Measurements from ENCODE around the gene ADGRV1.

The ADGRV1 gene

GRCh38 chr5:90861843-90862586 is 303.4 kb downstream of the ADGRV1 start:
- Histone ChIP-seq H3K4me1 (ENCODE audit: control insufficient read depth, low read length) (no peaks in the 10 kb centered on the region), H3K4me2 (ENCODE audit: low read length) (no peak overlapping the region), H3K9me2 (replicated peaks; ENCODE audit: control insufficient read depth, low read length) (no peaks in the 10 kb centered on the region), H3K4me3 (ENCODE audit: low read length) (no peak overlapping the region), H3K27me3 (ENCODE audit: control insufficient read depth, low read length) (no peaks in the 10 kb centered on the region), H3K36me3 (ENCODE audit: control insufficient read depth, low read length) (no peaks in the 10 kb centered on the region), H3K27ac (ENCODE audit: low read depth, low read length) (no peak overlapping the region), H3K9me3 (ENCODE audit: control insufficient read depth, insufficient read depth, low read length) (no peaks in the 10 kb centered on the region), H3K79me2 (ENCODE audit: control insufficient read depth, low read length) (no peaks in the 10 kb centered on the region), H3F3A (ENCODE audit: control insufficient read depth, insufficient read depth) (no peaks in the 10 kb centered on the region), H4K20me1 (ENCODE audit: control insufficient read depth, insufficient read depth, low read depth, low read length) (no peaks in the 10 kb centered on the region)
- no peak for TF ChIP-seq EZH2phosphoT487 (IDR thresholded peaks at IDR 0.05; ENCODE audit: borderline replicate concordance, low read length)
- TF ChIP-seq, protein P1, sequence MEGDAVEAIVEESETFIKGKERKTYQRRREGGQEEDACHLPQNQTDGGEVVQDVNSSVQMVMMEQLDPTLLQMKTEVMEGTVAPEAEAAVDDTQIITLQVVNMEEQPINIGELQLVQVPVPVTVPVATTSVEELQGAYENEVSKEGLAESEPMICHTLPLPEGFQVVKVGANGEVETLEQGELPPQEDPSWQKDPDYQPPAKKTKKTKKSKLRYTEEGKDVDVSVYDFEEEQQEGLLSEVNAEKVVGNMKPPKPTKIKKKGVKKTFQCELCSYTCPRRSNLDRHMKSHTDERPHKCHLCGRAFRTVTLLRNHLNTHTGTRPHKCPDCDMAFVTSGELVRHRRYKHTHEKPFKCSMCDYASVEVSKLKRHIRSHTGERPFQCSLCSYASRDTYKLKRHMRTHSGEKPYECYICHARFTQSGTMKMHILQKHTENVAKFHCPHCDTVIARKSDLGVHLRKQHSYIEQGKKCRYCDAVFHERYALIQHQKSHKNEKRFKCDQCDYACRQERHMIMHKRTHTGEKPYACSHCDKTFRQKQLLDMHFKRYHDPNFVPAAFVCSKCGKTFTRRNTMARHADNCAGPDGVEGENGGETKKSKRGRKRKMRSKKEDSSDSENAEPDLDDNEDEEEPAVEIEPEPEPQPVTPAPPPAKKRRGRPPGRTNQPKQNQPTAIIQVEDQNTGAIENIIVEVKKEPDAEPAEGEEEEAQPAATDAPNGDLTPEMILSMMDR (IDR thresholded peaks at IDR 0.05; ENCODE audit: low read depth, low read length, poor library complexity, severe bottlenecking) = no peak

GRCh38 chr5:90865180-90865579 is 306.6 kb downstream of the ADGRV1 start:
- Histone ChIP-seq H3K27ac (ENCODE audit: low read depth, low read length) (no peak overlapping the region), H3K79me2 (ENCODE audit: control insufficient read depth, low read length) (no peaks in the 10 kb centered on the region), H3K4me3 (ENCODE audit: low read length) (no peak overlapping the region), H3K4me1 (ENCODE audit: control insufficient read depth, low read length) (no peaks in the 10 kb centered on the region), H4K20me1 (ENCODE audit: control insufficient read depth, insufficient read depth, low read depth, low read length) (no peaks in the 10 kb centered on the region), H3K27me3 (ENCODE audit: control insufficient read depth, low read length) (peaks cover 3% of the 10 kb centered on the region; the same call in 1 of the 2 replicates), H3K9me2 (replicated peaks; ENCODE audit: control insufficient read depth, low read length) (no peaks in the 10 kb centered on the region), H3K9me3 (ENCODE audit: control insufficient read depth, insufficient read depth, low read length) (no peaks in the 10 kb centered on the region), H3K4me2 (ENCODE audit: low read length) (no peak overlapping the region), H3K36me3 (ENCODE audit: control insufficient read depth, low read length) (no peaks in the 10 kb centered on the region), H3F3A (ENCODE audit: control insufficient read depth, insufficient read depth) (no peaks in the 10 kb centered on the region)
- TF ChIP-seq, protein P1 (IDR thresholded peaks at IDR 0.05; ENCODE audit: low read depth, low read length, poor library complexity, severe bottlenecking) = no peak
- TF ChIP-seq EZH2phosphoT487 (IDR thresholded peaks at IDR 0.05; ENCODE audit: borderline replicate concordance, low read length) = no peak

DNA sequence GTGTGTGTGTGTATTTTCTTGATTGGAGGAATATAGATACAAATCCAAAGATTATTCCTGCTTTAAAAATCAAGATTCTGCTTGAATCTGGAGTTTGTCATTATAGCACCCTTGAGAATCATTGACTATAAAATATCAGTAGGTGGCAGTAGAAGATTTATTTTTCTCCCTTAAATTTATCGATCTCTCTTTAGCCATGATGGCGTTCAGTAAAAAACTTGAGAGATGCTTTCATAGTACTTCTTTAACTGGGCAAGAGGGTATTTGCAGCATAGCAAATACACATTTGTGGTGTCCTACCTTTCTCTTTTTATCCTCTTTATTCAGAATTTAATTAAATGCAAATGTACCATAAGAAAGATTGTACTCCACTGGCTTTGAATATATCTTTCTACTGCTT is 307.7 kb downstream of the ADGRV1 start:
- Histone ChIP-seq H3K9me3 (ENCODE audit: control insufficient read depth, insufficient read depth, low read length) (no peaks in the 10 kb centered on the region), H3K9me2 (replicated peaks; ENCODE audit: control insufficient read depth, low read length) (no peaks in the 10 kb centered on the region), H3K27ac (ENCODE audit: low read depth, low read length) (no peak overlapping the region), H3K4me3 (ENCODE audit: low read length) (no peak overlapping the region), H3K27me3 (ENCODE audit: control insufficient read depth, low read length) (peaks cover 3% of the 10 kb centered on the region; the same call in 1 of the 2 replicates), H3K4me1 (ENCODE audit: control insufficient read depth, low read length) (no peaks in the 10 kb centered on the region), H3F3A (ENCODE audit: control insufficient read depth, insufficient read depth) (no peaks in the 10 kb centered on the region), H3K4me2 (ENCODE audit: low read length) (no peak overlapping the region), H3K36me3 (ENCODE audit: control insufficient read depth, low read length) (no peaks in the 10 kb centered on the region), H4K20me1 (ENCODE audit: control insufficient read depth, insufficient read depth, low read depth, low read length) (no peaks in the 10 kb centered on the region), H3K79me2 (ENCODE audit: control insufficient read depth, low read length) (no peaks in the 10 kb centered on the region)
- TF ChIP-seq, protein P1 (IDR thresholded peaks at IDR 0.05; ENCODE audit: low read depth, low read length, poor library complexity, severe bottlenecking) = peak; percentile 48
- no peak for TF ChIP-seq EZH2phosphoT487 (IDR thresholded peaks at IDR 0.05; ENCODE audit: borderline replicate concordance, low read length)

All from DOHH2 (cell line).